ENCODE measurements around the gene RGS9.

- no peak for TF ChIP-seq CTCF (IDR thresholded peaks at IDR 0.05 in 2 of 3, conservative IDR thresholded peaks at IDR 0.05 in 1 of 3; ENCODE audit: control insufficient read depth in 2 of 3, extremely low read depth in 1 of 3, insufficient read depth in 1 of 3, low read depth in 3 of 3, low read length in 3 of 3)
- no peak for TF ChIP-seq ZNF24 (IDR thresholded peaks at IDR 0.05)
- TF ChIP-seq POLR2A (IDR thresholded peaks at IDR 0.05; ENCODE audit: low read depth, low read length) = no peak
- no peak for TF ChIP-seq SMAD5 (IDR thresholded peaks at IDR 0.05; ENCODE audit: low read depth)
- no peak for TF ChIP-seq CHD1 (IDR thresholded peaks at IDR 0.05; ENCODE audit: low read depth, low read length)
- TF ChIP-seq USF2 (IDR thresholded peaks at IDR 0.05; ENCODE audit: borderline replicate concordance, low read depth, low read length) = no peak
Measured at GRCh38 chr17:65102788-65103187, 34.4 kb upstream of the RGS9 start.

All from GM12878 (cell line).